NB4 (cell line): ENCODE results near the gene ITM2C.

ENCODE experiments used
- POLR2A ChIP-seq: IDR thresholded peaks from 2 replicates; pipeline ENCODE4 v1.6.1; 2011; ENCODE audit warnings: mild to moderate bottlenecking; ENCODE audit not compliant: insufficient read length; ENCODE audit errors: extremely low read depth
- TF ChIP-seq, protein P1 (sequence below): IDR thresholded peaks from one replicate; pipeline ENCODE4 v1.5.1; 2012; ENCODE audit warnings: low read depth, low read length
- TF ChIP-seq, protein P2 (sequence below): IDR thresholded peaks from 2 replicates; pipeline ENCODE4 v1.6.1; 2011; ENCODE audit warnings: low read depth, low read length

DNA sequence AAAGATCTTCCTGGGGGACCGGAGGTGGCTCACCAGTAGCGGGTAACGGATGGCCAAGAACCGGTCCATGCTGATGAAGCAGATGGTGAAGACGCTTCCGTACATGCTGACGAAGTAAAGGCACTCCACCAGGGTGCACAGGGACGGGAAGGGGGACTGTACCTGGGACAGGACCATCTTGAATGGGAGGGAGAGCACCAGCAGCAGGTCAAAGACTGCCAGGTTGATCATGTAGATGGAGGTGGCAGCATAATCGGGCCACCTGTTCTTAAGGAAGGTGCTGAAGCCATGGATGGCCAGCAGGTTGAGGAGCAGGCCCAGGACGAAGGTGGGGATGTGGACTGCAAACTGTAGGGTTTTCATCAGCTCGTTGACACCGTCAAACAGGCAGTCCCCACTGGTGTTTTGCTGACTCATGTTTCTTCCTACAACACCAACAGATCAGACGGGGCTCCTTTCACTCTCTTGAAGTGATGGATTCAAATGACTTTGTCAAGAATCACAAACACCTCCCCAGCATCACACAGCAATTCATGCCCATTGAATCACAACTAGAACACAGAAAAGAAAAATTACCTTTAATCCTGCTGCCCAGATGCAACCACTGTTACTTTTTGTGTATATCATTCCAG lies 45.9 kb downstream of the ITM2C start:
- TF ChIP-seq POLR2A, result no peak
- TF ChIP-seq, protein P1, sequence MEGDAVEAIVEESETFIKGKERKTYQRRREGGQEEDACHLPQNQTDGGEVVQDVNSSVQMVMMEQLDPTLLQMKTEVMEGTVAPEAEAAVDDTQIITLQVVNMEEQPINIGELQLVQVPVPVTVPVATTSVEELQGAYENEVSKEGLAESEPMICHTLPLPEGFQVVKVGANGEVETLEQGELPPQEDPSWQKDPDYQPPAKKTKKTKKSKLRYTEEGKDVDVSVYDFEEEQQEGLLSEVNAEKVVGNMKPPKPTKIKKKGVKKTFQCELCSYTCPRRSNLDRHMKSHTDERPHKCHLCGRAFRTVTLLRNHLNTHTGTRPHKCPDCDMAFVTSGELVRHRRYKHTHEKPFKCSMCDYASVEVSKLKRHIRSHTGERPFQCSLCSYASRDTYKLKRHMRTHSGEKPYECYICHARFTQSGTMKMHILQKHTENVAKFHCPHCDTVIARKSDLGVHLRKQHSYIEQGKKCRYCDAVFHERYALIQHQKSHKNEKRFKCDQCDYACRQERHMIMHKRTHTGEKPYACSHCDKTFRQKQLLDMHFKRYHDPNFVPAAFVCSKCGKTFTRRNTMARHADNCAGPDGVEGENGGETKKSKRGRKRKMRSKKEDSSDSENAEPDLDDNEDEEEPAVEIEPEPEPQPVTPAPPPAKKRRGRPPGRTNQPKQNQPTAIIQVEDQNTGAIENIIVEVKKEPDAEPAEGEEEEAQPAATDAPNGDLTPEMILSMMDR, result no peak
- TF ChIP-seq, protein P2, sequence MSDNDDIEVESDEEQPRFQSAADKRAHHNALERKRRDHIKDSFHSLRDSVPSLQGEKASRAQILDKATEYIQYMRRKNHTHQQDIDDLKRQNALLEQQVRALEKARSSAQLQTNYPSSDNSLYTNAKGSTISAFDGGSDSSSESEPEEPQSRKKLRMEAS, result no peak
